ENCODE measurements around the gene LRRFIP2.

LRRFIP2 gene

DNA sequence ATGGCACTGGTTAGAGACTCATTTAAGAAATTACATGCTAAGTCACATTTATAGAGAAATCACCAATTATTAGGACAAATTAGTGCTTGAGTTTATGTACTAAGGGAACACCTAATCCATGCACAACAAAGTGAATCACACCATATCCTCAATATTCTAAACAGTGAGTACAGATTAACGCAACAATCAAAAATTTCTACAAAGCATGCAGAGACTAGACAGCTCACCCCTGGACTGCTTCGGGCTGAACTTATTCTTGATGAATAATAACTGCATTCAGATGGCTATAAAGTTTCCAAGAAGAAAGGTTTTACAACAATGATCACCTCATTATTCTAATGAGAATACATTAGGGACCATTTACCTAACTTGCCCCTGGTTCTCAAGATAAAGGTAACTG is 66.5 kb downstream of the LRRFIP2 start:
- Histone ChIP-seq H3K4me3 (ENCODE audit: low read depth, low read length) (no peak overlapping the region), H3K27ac (no peak overlapping the region), H3K36me3 (no peaks in the 10 kb centered on the region), H3K9me3 (ENCODE audit: severe bottlenecking) (no peaks in the 10 kb centered on the region), H3K27me3 (ENCODE audit: insufficient read depth, low read depth, severe bottlenecking) (no peaks in the 10 kb centered on the region)
- TF ChIP-seq, protein P1, sequence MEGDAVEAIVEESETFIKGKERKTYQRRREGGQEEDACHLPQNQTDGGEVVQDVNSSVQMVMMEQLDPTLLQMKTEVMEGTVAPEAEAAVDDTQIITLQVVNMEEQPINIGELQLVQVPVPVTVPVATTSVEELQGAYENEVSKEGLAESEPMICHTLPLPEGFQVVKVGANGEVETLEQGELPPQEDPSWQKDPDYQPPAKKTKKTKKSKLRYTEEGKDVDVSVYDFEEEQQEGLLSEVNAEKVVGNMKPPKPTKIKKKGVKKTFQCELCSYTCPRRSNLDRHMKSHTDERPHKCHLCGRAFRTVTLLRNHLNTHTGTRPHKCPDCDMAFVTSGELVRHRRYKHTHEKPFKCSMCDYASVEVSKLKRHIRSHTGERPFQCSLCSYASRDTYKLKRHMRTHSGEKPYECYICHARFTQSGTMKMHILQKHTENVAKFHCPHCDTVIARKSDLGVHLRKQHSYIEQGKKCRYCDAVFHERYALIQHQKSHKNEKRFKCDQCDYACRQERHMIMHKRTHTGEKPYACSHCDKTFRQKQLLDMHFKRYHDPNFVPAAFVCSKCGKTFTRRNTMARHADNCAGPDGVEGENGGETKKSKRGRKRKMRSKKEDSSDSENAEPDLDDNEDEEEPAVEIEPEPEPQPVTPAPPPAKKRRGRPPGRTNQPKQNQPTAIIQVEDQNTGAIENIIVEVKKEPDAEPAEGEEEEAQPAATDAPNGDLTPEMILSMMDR (IDR thresholded peaks at IDR 0.05; ENCODE audit: low read depth, low read length), result no peak
- no peak for DNase-seq

DNA sequence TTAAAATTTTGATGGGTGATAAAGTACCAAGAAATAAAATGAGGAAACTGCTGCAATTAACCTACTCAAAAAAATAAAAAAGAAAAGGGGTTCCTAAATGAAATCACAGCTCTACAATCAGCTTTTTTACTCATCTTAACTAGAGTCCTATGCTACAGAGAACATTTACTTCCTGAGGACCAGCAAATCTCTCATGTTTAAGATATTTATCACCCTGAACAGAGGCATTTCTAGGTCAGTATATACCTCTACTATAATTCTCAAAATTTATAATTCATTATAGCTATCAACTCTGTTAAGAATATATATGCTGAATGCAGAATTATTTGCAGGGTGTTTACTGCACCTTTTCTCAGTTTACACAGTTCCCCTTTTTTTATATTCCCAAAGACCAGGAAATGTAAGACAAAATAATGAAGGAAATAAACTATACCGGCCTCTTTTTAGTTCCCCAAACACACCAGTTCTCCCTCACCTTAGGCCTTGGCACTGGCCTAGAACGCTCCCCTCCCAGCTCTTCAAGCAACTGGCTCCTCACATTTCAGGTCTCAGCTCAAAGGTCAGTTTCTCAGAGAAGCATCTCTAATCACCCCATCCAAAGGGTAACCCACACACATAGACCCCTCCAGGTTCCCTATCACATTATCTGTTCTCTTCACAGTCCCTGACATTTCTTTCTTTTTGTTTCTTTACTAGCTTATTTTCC is 71.1 kb downstream of the LRRFIP2 start:
- no peak overlapping the region for H3K27ac ChIP-seq
- no peaks in the 10 kb centered on the region for H3K9me3 ChIP-seq (ENCODE audit: severe bottlenecking)
- no peak for DNase-seq
- H3K36me3 ChIP-seq, result no peaks in the 10 kb centered on the region
- H3K27me3 ChIP-seq (ENCODE audit: insufficient read depth, low read depth, severe bottlenecking), result no peaks in the 10 kb centered on the region
- H3K4me3 ChIP-seq (ENCODE audit: low read depth, low read length), result no peak overlapping the region
- TF ChIP-seq, protein P1 (IDR thresholded peaks at IDR 0.05; ENCODE audit: low read depth, low read length), result no peak

DNA sequence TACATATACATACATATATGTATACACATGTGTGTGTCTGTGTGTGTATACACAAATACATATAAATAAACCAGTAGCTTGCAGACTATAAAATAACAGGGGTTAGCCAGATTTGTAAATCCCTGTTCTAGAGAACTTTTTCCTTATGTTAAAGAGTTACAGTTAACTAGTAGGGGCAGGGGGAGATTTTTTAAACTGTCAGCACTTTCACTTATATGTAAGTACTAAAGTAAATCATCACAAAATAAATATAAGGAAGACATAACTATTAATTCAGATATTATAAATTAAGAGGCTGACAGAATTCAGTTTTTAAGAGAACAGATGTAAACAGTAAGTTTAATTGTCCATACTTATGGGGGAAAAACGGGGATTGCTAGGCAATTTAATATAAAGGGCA is 74.0 kb downstream of the LRRFIP2 start:
- TF ChIP-seq, protein P1 (IDR thresholded peaks at IDR 0.05; ENCODE audit: low read depth, low read length), result no peak
- Histone ChIP-seq H3K4me3 (ENCODE audit: low read depth, low read length) (no peak overlapping the region), H3K9me3 (ENCODE audit: severe bottlenecking) (no peaks in the 10 kb centered on the region), H3K36me3 (no peaks in the 10 kb centered on the region), H3K27ac (no peak overlapping the region), H3K27me3 (ENCODE audit: insufficient read depth, low read depth, severe bottlenecking) (no peaks in the 10 kb centered on the region)
- no peak for DNase-seq

DNA sequence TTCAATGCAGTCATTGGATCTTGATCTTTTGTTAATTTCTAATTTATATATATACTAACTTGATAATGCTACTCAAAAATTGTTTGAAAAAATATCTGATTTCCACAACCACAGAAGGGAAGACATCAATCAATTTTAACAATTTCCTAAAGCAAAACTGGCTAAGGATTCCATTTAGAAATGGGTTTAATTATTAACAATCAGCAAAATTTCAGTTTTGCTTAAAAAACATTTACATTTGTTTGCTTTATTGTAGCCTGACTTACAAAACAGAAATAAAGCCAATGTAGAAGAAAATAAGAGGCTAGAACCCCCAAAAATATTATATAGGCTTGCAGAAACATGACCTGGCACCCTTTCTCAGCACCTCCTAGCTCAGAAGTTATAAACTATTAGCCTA is 74.9 kb downstream of the LRRFIP2 start:
- DNase-seq, result no peak
- TF ChIP-seq, protein P1 (IDR thresholded peaks at IDR 0.05; ENCODE audit: low read depth, low read length), result no peak
- no peak overlapping the region for H3K27ac ChIP-seq
- no peaks in the 10 kb centered on the region for H3K27me3 ChIP-seq (ENCODE audit: insufficient read depth, low read depth, severe bottlenecking)
- no peaks in the 10 kb centered on the region for H3K9me3 ChIP-seq (ENCODE audit: severe bottlenecking)
- no peaks in the 10 kb centered on the region; the same call in 1 of the 2 replicates for H3K36me3 ChIP-seq
- H3K4me3 ChIP-seq (ENCODE audit: low read depth, low read length), result no peak overlapping the region

DNA sequence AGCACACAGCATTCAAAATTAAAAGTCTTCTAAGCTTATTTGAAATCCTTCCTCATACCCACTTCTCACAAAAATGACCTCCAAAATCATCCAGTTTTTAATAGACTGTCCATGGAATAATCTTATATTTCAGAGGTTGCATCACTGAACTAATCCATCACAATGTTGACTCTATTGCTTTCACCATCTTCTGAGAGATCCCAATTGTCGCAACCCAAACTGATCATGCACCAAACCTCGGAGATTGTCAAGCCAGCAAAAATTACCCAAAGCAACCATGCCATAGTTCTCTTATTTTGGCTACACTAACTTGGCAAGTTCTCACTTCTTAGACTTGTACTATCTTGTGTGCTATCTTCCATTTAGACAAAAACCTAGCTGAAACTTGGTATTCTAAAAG is 75.5 kb downstream of the LRRFIP2 start:
- no peak overlapping the region for H3K4me3 ChIP-seq (ENCODE audit: low read depth, low read length)
- no peaks in the 10 kb centered on the region; the same call in 1 of the 2 replicates for H3K36me3 ChIP-seq
- TF ChIP-seq, protein P1 (IDR thresholded peaks at IDR 0.05; ENCODE audit: low read depth, low read length), result no peak
- DNase-seq, result no peak
- H3K27me3 ChIP-seq (ENCODE audit: insufficient read depth, low read depth, severe bottlenecking), result no peaks in the 10 kb centered on the region
- H3K27ac ChIP-seq, result no peak overlapping the region
- no peaks in the 10 kb centered on the region for H3K9me3 ChIP-seq (ENCODE audit: severe bottlenecking)

DNA sequence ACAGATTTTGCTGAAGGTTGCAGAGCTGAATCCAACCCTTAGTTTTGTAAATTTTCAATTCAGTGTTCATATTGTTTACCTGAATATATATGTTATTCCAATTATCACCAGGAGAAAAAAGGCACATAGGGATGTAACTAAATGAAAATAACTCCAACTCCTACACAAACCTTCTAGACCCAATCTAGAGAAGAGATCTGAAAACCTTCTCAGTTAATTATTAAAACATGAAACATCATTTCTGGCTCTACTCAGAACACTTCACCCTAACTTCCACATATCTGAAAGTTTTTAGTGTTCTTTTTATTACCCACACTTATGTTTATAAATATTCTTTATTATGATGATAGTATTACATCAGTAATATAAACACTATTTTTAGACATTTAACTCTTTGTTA is 76.6 kb downstream of the LRRFIP2 start:
- no peak for DNase-seq
- Histone ChIP-seq H3K9me3 (ENCODE audit: severe bottlenecking) (no peaks in the 10 kb centered on the region), H3K27ac (no peak overlapping the region), H3K27me3 (ENCODE audit: insufficient read depth, low read depth, severe bottlenecking) (no peaks in the 10 kb centered on the region), H3K36me3 (no peaks in the 10 kb centered on the region; the same call in 1 of the 2 replicates), H3K4me3 (ENCODE audit: low read depth, low read length) (no peak overlapping the region)
- TF ChIP-seq, protein P1 (IDR thresholded peaks at IDR 0.05; ENCODE audit: low read depth, low read length), result no peak

All from WERI-Rb-1 (cell line).